Dedifferentiated amniotic fluid mesenchymal stem cell (primary cell): ENCODE data around the gene OPRPN.

Experiments used
- DNase-seq: peaks from one replicate; pipeline ENCODE4 v3.0.0-alpha.2; 2016; ENCODE audit errors: extremely low spot score

The OPRPN gene, protein sequence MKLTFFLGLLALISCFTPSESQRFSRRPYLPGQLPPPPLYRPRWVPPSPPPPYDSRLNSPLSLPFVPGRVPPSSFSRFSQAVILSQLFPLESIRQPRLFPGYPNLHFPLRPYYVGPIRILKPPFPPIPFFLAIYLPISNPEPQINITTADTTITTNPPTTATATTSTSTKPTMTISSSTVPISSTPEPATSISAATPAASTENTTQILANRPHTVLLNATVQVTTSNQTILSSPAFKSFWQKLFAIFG

GRCh38 chr4:70397580-70397979, at the start of gene OPRPN:
Gene OPRPN, plus strand, starts transcription at chr4:70397940. Its CDS starts 1,346 bp downstream, at chr4:70399286.
- no peak for DNase-seq

GRCh38 chr4:70356185-70356584, 41.6 kb upstream of the OPRPN start:
- no peak for DNase-seq

DNA sequence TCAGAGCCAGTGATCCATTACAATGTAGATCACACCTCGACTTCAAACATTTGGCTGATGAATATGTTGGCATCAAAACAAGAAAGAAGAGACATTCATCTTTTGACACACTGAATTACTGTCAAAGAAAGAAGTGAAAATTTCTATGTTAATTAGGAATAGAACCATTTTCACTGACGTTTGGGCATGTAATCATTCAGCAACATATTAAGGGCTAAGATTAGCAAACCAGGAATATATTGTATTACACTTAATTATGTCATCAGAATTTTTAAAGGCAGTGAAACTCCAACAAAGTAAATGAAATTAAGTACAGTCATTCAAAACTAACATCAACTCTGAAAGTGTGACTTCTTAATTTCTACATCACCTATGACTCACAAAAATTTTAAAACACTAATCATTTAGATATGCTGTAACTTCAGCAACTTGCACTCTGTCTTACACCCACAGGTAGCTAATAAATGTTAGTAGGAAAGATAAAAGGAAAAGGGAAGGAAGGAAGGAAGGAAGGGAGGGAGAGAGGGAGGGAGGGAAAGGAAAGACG, 38.6 kb upstream of the OPRPN start:
- DNase-seq: no peak

DNA sequence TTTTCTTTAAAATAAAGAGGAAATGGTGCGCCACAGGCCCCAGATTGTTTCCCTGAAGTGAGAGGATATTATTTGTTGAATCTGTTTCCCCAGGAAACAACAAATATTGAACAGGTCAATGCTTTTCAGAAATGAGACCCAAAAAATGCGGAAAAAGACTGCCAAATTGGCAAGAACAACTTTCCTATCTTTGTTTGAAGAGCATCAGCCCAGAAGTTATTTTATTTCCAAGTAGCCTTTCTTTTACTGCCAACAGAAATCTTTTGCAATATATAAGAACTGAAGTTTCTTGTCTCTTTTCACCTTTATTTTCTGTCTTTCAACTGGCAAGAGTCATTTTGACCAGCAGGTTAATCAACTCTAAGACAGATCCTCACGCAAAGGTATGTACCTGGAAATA, 37.3 kb upstream of the OPRPN start, which contains the start of gene SMR3A:
Gene SMR3A, plus strand, starts transcription at position 301 of the 400 bp plus-strand sequence. CDS start 1,356 bp downstream, outside the sequence.
- no peak for DNase-seq

DNA sequence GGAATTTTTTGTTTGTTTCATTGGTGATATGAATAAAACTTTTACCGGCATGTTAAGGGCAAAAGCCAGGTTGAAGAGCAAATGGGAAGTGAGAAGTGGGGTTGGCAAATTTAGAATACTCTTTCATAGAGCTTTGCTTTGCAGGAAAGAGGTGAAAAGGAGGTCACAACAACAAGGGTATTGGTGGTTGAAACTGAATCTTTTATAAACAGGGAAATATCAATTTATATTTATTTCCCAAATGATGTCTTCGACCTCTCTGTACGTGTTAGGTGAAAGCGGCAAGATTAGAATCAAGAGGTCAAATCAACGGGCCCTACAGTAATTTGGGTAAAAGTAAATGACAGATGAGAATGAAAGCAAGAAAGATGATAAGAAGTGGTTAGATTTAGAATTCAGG, 33.7 kb upstream of the OPRPN start:
- DNase-seq: no peak

DNA sequence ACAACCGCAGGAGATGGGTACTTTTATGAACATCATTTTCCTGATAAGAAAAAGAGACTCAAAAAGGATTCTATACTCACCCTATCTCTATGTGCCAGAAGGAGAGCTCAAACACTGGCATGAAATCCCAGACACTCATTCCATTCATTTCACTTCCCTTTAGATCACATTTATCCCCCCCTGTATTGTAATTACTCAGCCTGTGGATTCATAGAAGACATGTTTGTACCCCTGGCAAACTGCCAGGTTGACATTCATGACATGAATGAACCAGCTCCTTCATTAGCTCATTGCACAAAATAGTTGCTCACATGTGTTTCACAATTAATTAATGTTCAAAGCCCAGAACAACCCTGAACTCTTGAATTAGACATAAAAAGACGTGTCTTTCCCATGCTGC, 32.3 kb upstream of the OPRPN start:
- DNase-seq: no peak

- no peak for DNase-seq
Measured at GRCh38 chr4:70367813-70368212, 29.9 kb upstream of the OPRPN start.

DNA sequence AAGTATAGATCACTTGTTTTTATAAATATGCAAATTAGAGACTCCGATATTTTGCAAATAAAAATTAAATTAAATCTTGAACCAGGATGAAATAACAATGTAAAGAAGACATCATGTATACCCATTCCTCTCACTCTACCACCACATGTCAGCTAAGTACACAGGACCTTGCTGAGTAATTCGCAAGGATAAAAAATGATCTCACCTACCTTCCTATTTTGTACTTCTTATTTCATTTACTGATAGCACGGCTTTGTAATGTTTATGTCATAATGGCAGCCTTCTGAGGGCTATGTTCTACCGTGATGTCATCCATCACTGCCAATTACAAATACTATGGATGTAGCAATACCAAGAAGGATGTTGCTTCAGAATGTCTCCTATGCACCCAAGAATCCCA, 25.8 kb upstream of the OPRPN start:
- no peak for DNase-seq

DNA sequence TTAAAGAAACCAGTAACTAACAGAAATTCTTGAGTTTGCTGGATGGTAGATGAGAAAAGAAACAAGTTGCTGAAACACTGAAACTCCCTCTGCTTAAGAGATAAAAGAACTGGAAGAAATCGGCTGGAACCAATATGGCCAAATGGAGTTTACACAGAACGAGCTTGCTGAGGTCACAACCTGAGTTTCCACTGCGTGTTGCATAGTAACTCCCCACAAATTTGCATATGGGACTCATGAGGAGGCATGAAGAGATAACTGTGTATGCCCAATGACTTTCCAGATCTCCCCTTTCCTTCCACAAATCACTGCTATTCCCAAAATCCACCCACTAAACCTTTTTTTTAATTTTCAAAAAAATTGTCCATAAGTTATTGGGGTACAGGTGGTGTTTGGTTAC, 25.0 kb upstream of the OPRPN start:
- DNase-seq: no peak

- DNase-seq: no peak
Measured at GRCh38 chr4:70380578-70380977, 17.2 kb upstream of the OPRPN start.

GRCh38 chr4:70382691-70383181, 15.0 kb upstream of the OPRPN start, which contains the start of gene SMR3B:
Gene SMR3B, plus strand, starts transcription at chr4:70383131. Its CDS starts 1,380 bp downstream, at chr4:70384511.
- DNase-seq: no peak

DNA sequence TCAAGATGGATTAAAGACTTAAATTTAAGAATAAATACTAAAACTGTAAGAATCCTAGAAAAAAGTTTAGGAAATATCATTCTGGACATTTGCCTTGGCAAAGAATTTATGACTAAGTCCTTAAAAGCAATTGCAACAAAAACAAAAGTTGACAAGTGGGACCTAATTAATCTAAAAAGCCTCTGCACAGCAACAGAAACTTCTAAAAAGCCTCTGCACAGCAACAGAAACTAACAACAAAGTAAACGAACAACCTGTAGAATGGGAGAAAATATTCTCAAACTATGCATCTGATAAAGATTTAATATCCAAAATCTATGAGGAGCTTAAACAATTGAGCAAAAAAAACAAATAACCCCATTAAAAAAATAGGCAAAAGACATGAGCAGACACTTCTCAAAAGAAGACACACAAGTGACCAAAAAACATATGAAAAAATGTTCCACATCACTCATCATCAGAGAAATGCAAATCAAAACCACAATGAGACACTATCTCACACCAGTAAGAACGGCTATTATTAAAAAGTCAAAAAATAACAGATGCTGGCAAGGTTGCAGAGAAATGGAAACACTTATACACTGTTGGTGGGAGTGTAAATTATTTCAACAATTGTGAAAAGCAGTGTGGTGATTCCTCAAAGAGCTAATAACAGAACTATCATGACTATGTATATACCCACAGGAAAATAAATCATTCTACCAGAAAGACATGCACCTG, 5.5 kb upstream of the OPRPN start:
- DNase-seq: no peak

DNA sequence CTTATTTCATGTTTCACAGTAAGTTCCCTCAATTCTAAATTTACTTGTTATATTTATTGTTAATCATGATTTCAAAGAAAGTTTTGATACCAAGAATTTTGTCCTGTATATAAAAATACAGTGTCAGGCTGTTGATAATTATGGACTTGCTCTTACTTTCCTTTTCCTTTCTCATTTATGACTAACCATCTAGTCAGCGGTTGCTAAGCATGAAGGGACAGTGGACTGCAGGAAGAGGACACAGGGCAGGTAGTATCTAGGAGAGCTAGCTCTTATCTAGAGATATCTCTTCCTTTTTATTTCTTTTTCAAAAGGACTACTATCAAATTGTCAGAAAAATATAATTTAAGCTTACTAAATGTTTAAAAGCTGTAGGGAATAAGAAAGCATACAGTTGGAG, 1.6 kb downstream of the OPRPN start:
- DNase-seq: no peak

- no peak for DNase-seq
Measured at GRCh38 chr4:70402762-70403161, 5.0 kb downstream of the OPRPN start.

- DNase-seq: no peak
Measured at GRCh38 chr4:70405765-70406164, 8.0 kb downstream of the OPRPN start.

GRCh38 chr4:70425306-70425705, 27.6 kb downstream of the OPRPN start:
- no peak for DNase-seq

- DNase-seq: no peak
Measured at GRCh38 chr4:70426789-70427188, 29.0 kb downstream of the OPRPN start.

DNA sequence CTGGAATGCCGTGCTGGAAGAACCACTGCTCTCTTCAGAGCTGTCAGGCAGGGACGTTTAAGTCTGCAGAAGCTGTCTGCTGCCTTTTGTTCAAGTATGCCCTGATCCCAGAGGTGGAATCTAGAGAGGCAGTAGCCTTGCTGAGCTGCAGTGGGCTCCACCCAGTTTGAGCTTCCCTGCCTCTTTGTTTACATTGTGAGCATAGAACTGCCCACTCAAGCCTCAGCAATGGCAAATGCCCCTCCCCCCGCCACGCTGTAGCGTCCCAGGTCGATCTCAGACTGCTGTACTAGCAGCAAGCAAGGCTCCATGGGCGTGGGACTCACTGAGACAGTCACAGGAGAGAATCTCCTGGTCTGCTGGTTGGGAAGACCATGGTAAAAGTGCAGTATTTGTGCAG, 39.5 kb downstream of the OPRPN start:
- no peak for DNase-seq

- no peak for DNase-seq
Measured at GRCh38 chr4:70442474-70442873, 44.7 kb downstream of the OPRPN start.

- no peak for DNase-seq
Measured at GRCh38 chr4:70443329-70443728, 45.6 kb downstream of the OPRPN start.

DNA sequence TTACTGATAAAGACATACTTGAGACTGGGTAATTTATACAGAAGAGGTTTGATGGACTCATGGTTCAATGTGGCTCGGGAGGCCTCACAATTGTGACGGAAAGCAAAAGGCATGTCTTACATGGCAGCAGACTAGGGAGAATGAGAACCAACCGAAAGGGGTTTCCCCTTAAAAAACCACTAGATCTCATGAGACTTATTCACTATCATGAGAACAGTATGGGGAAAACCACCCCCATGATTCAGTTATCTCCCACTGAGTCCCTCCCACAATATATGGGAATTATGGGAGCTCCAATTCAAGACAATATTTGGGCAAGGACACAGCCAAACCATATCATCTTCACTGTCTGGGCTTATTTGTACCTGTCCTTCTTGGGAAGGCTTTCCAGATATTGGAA, 51.5 kb downstream of the OPRPN start:
- DNase-seq: no peak

- DNase-seq: no peak
Measured at GRCh38 chr4:70452946-70453345, 55.2 kb downstream of the OPRPN start.
